NCI-H2081 (cell line): ENCODE data around the gene ERF.
A peak's percentile ranks its signal among the peaks of the same experiment; 100 is the strongest.

Experiments
- DNase-seq, 2 experiments: peaks; one replicate each; lab custom pipeline; 2025; lab: John Stamatoyannopoulos, UW

ERF gene

GRCh38 chr19:42254850-42255765 lies at the start of gene ERF:
TSS of gene ERF (minus strand) at chr19:42255128. CDS start at chr19:42254999, 129 bp downstream.
- peak; percentile 80 to 86 for DNase-seq

- DNase-seq, result no peak
Observed at GRCh38 chr19:42303876-42304275, 48.9 kb upstream of the ERF start.

- DNase-seq, result no peak
Observed at GRCh38 chr19:42303101-42303464, 48.2 kb upstream of the ERF start.

GRCh38 chr19:42301646-42302203 lies 46.8 kb upstream of the ERF start, which contains the start of gene PRR19:
TSS of gene PRR19 (plus strand) at chr19:42302132. CDS start at chr19:42309585, 7,453 bp downstream.
- peak in 1 of 2 experiments; percentile 38 for DNase-seq

- no peak for DNase-seq
Observed at GRCh38 chr19:42297039-42297438, 42.1 kb upstream of the ERF start.

- DNase-seq, result peak; percentile 69 to 73
Observed at GRCh38 chr19:42295831-42296525, 41.0 kb upstream of the ERF start.

- no peak for DNase-seq
Observed at GRCh38 chr19:42295342-42295741, 40.4 kb upstream of the ERF start.

- DNase-seq, result no peak
Observed at GRCh38 chr19:42294471-42295137, 39.7 kb upstream of the ERF start.

GRCh38 chr19:42293948-42294347 lies 39.0 kb upstream of the ERF start:
- no peak for DNase-seq

GRCh38 chr19:42293540-42293939 lies 38.6 kb upstream of the ERF start:
- no peak for DNase-seq

- no peak for DNase-seq
Observed at GRCh38 chr19:42292963-42293362, 38.0 kb upstream of the ERF start.

- no peak for DNase-seq
Observed at GRCh38 chr19:42292042-42292960, 37.4 kb upstream of the ERF start.

GRCh38 chr19:42291435-42291810 lies 36.5 kb upstream of the ERF start:
- DNase-seq, result no peak

GRCh38 chr19:42290523-42291434 lies 35.9 kb upstream of the ERF start:
- no peak for DNase-seq

GRCh38 chr19:42290136-42290522 lies 35.2 kb upstream of the ERF start:
- DNase-seq, result no peak

- DNase-seq, result no peak
Observed at GRCh38 chr19:42289556-42290041, 34.7 kb upstream of the ERF start.

GRCh38 chr19:42288881-42289555 lies 34.1 kb upstream of the ERF start:
- no peak for DNase-seq

GRCh38 chr19:42288387-42288786 lies 33.5 kb upstream of the ERF start:
- DNase-seq, result no peak

- no peak for DNase-seq
Observed at GRCh38 chr19:42287827-42288107, 32.8 kb upstream of the ERF start.
